ENCODE results near the gene ACVR1C.

DNA sequence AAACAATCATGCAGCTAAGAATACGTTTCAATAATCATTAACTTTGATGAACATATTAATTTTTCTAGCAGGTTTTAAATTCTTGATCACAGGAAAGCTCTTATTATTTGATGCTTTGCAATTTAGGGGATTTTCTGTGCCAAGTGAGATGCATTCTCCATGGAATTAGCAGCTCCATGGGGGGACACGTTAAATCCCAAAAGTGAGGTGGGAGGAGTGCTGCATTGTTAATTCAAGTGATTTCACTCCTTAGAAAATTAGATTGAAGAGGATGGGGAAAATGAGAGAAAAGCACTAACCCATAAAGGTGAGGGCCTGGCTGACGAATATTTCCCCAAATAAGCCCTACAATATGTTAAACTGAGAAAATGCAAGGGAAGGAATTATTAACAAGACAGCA lies 69.2 kb downstream of the ACVR1C start:
- TF ChIP-seq, protein P1, sequence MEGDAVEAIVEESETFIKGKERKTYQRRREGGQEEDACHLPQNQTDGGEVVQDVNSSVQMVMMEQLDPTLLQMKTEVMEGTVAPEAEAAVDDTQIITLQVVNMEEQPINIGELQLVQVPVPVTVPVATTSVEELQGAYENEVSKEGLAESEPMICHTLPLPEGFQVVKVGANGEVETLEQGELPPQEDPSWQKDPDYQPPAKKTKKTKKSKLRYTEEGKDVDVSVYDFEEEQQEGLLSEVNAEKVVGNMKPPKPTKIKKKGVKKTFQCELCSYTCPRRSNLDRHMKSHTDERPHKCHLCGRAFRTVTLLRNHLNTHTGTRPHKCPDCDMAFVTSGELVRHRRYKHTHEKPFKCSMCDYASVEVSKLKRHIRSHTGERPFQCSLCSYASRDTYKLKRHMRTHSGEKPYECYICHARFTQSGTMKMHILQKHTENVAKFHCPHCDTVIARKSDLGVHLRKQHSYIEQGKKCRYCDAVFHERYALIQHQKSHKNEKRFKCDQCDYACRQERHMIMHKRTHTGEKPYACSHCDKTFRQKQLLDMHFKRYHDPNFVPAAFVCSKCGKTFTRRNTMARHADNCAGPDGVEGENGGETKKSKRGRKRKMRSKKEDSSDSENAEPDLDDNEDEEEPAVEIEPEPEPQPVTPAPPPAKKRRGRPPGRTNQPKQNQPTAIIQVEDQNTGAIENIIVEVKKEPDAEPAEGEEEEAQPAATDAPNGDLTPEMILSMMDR (IDR thresholded peaks at IDR 0.05): no peak
- no peak for TF ChIP-seq POLR2A (IDR thresholded peaks at IDR 0.05)
